CD4-positive, alpha-beta T cell treated with Interferon alpha-2 for 1 hour (primary cell): ENCODE measurements around the gene NKAIN1.
"Not testable (repeated sequence)": the region's sequence is repeated elsewhere in the genome, so short reads cannot be mapped to it uniquely, and the experiment has no call there.

ENCODE experiments used
- DNase-seq, 2 donors: peaks; one replicate each; pipeline ENCODE4 v3.0.0-alpha.2; 2020 to 2022

The NKAIN1 gene

GRCh38 chr1:31193729-31194128 is 46.0 kb downstream of the NKAIN1 start:
- DNase-seq, result no peak

- no peak for DNase-seq
Measured at GRCh38 chr1:31191281-31191680, 48.4 kb downstream of the NKAIN1 start.

GRCh38 chr1:31189696-31190674 is 49.7 kb downstream of the NKAIN1 start:
- no peak for DNase-seq

GRCh38 chr1:31183927-31184554 is 55.6 kb downstream of the NKAIN1 start:
- peak; percentile 18 to 43 for DNase-seq

- DNase-seq, result no peak
Measured at GRCh38 chr1:31183126-31183525, 56.6 kb downstream of the NKAIN1 start.

GRCh38 chr1:31182352-31182751 is 57.3 kb downstream of the NKAIN1 start:
- peak; percentile 23 to 33 for DNase-seq

- DNase-seq, result peak in 1 of 2 donors; percentile 33
Measured at GRCh38 chr1:31181515-31182343, 58.0 kb downstream of the NKAIN1 start.

GRCh38 chr1:31180338-31180737 is 59.3 kb downstream of the NKAIN1 start:
- no peak for DNase-seq

GRCh38 chr1:31176291-31176690 is 63.4 kb downstream of the NKAIN1 start:
- not testable (repeated sequence) for DNase-seq

GRCh38 chr1:31170486-31170735 is 69.3 kb downstream of the NKAIN1 start:
- DNase-seq, result no peak

GRCh38 chr1:31166462-31166861 is 73.2 kb downstream of the NKAIN1 start:
- DNase-seq, result no peak

- DNase-seq, result no peak
Measured at GRCh38 chr1:31164291-31164690, 75.4 kb downstream of the NKAIN1 start.

GRCh38 chr1:31163866-31164265 is 75.8 kb downstream of the NKAIN1 start:
- no peak for DNase-seq

GRCh38 chr1:31161571-31161970 is 78.1 kb downstream of the NKAIN1 start:
- no peak for DNase-seq

- DNase-seq, result no peak
Measured at GRCh38 chr1:31159869-31160611, 79.6 kb downstream of the NKAIN1 start.

GRCh38 chr1:31159323-31159722 is 80.4 kb downstream of the NKAIN1 start:
- DNase-seq, result no peak

- DNase-seq, result peak; percentile 34 to 65
Measured at GRCh38 chr1:31155216-31155806, 84.4 kb downstream of the NKAIN1 start.

- DNase-seq, result peak; percentile 59 to 75
Measured at GRCh38 chr1:31154632-31155215, 85.0 kb downstream of the NKAIN1 start.

GRCh38 chr1:31154000-31154631 is 85.6 kb downstream of the NKAIN1 start:
- no peak for DNase-seq

GRCh38 chr1:31153423-31153822 is 86.3 kb downstream of the NKAIN1 start:
- DNase-seq, result no peak

GRCh38 chr1:31152181-31152795 is 87.4 kb downstream of the NKAIN1 start:
- no peak for DNase-seq
